C4-2B (cell line): Measurements from ENCODE around the gene SMIM35.

ENCODE experiments used
- CTCF ChIP-seq: fragments of 450-650 bp; conservative IDR thresholded peaks from 2 replicates; pipeline ENCODE4 v1.5.1; 2017; ENCODE audit warnings: mild to moderate bottlenecking
- ZFX ChIP-seq: fragments of 450-650 bp; IDR thresholded peaks from 2 replicates; pipeline ENCODE4 v1.6.1; 2017

- TF ChIP-seq CTCF (no peak), ZFX (no peak)
Measured at GRCh38 chr11:117999354-117999993, 87.3 kb downstream of the SMIM35 start.
